Smooth muscle cell (in vitro differentiated cells): ENCODE measurements around the gene INO80C. TPM values are rescaled to one million over a fixed set of nuclear protein-coding genes. Genes with fewer than 3 reads are reported as not detected.

Source experiments
- DNase-seq: peaks from one replicate; lab custom pipeline; 2025; ENCODE audit not compliant: unreplicated experiment; lab: John Stamatoyannopoulos, UW
- H2AFZ ChIP-seq: fragments of 200-600 bp; sonication (generic); 2 replicates; pipeline ENCODE4 v1.6.0; 2016; ENCODE audit warnings: antibody characterized with exemption, low read depth, mild to moderate bottlenecking
- H3F3A ChIP-seq: fragments of 200-600 bp; sonication (generic); 2 replicates; pipeline ENCODE4 v1.6.0; 2017; ENCODE audit warnings: antibody characterized with exemption, low read depth
- H3K27ac ChIP-seq: fragments of 200-600 bp; sonication (generic); 2 replicates; pipeline ENCODE4 v1.5.1; 2016; ENCODE audit warnings: low read depth, mild to moderate bottlenecking
- H3K27me3 ChIP-seq: fragments of 200-600 bp; sonication (generic); 2 replicates; pipeline ENCODE4 v1.6.1; 2016; ENCODE audit warnings: low read depth, mild to moderate bottlenecking
- H3K36me3 ChIP-seq: fragments of 200-600 bp; sonication (generic); 2 replicates; pipeline ENCODE4 v1.5.1; 2016; ENCODE audit warnings: low read depth
- H3K4me1 ChIP-seq: fragments of 200-600 bp; sonication (generic); 2 replicates; pipeline ENCODE4 v1.5.1; 2016; ENCODE audit warnings: low read depth
- H3K4me2 ChIP-seq: fragments of 200-600 bp; sonication (generic); 2 replicates; pipeline ENCODE4 v1.6.0; 2016; ENCODE audit warnings: mild to moderate bottlenecking
- H3K4me3 ChIP-seq: fragments of 200-600 bp; sonication (generic); 2 replicates; pipeline ENCODE4 v1.5.1; 2016; ENCODE audit warnings: mild to moderate bottlenecking
- H3K79me2 ChIP-seq: fragments of 200-600 bp; sonication (generic); 2 replicates; pipeline ENCODE4 v1.6.0; 2016; ENCODE audit warnings: low read depth, mild to moderate bottlenecking
- H3K9ac ChIP-seq: fragments of 200-600 bp; sonication (generic); 2 replicates; pipeline ENCODE4 v1.6.0; 2016; ENCODE audit warnings: low read depth
- H3K9me3 ChIP-seq: fragments of 200-600 bp; sonication (generic); replicated peaks from 2 replicates; pipeline ENCODE4 v1.5.1; 2016; ENCODE audit warnings: low read depth
- H4K20me1 ChIP-seq: fragments of 200-600 bp; sonication (generic); 2 replicates; pipeline ENCODE4 v1.6.0; 2016; ENCODE audit warnings: low read depth
- WGBS: methylation state at CpG from one replicate; pipeline ENCODE4 v1.1.7; 2016; ENCODE audit warnings: low lambda C conversion rate; 5-methylcytosine and 5-hydroxymethylcytosine counted together
- polyA plus RNA-seq: library from polyadenylated mRNA; unstranded; fragments of >200 nt; fragmentation: Nextera tagmentation; extraction: Ambion mirVana; gene quantifications from 2 replicates; pipeline ENCODE4 v1.2.1, GENCODE V29; 2016
- total RNA-seq: library from RNA; depleted of rRNA; stranded (reverse); fragments of >200 nt; gene quantifications from 2 replicates; pipeline ENCODE4 v1.2.3, GENCODE V29; 2014
- TF ChIP-seq, protein P1 (sequence below): fragments of 200-600 bp; sonication (generic); IDR thresholded peaks from 2 replicates; pipeline ENCODE4 v1.5.1; 2017; ENCODE audit warnings: borderline replicate concordance, mild to moderate bottlenecking, antibody characterized with exemption; ENCODE audit not compliant: insufficient read depth, poor library complexity, severe bottlenecking

Gene INO80C
- total and polyA plus RNA-seq, 2 experiments from 2014 or later, result 6.8 to 13.9 TPM

DNA sequence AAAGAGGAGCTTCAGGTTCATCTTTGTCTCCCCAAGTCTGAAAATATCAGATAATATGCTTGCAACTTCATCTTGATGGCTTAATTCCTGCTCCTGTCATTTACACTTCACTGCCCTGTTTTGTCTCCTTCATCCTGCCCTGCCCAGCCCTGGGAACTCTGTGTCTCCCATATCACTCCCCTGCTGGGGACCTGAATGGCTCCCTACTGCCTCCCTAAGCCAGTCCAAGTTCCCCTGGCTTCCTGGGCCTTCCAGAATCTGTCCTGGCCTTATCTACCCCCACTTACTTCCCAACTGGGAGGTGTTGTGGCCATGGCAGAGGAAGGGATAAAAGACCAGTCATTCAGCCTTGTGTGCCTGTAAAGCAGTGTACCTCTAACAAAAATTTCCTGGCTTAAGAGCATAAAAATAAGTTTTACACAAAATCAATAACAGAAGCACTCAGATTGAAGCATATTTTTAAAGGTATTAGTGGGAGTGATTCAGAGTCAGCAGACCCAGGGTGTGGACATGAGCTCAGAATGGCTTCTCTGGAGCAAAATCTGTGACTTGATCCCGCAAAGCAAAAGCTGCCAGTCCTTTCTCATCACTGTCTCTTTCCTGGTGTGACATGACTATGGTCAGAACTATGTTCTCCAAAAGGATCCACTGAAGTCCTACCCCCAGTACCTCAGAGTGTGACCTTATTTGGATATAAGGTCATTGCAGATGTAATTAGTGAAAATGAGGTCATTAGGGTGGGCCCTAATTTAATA is 59.1 kb downstream of the INO80C start:
- no peaks in the 10 kb centered on the region for H3F3A ChIP-seq
- 87% methylated on average over 1 of the region's 1 CpG for WGBS
- H3K9me3 ChIP-seq, result no peaks in the 10 kb centered on the region
- DNase-seq, result no peak
- H3K36me3 ChIP-seq, result no peaks in the 10 kb centered on the region
- no peaks in the 10 kb centered on the region for H4K20me1 ChIP-seq
- H3K9ac ChIP-seq, result no peak overlapping the region
- no peaks in the 10 kb centered on the region for H3K4me1 ChIP-seq
- no peak overlapping the region for H3K4me3 ChIP-seq
- no peak overlapping the region for H2AFZ ChIP-seq
- no peak overlapping the region for H3K4me2 ChIP-seq
- H3K27ac ChIP-seq, result peak overlapping the region; percentile 48
- no peaks in the 10 kb centered on the region for H3K27me3 ChIP-seq
- no peaks in the 10 kb centered on the region for H3K79me2 ChIP-seq
- TF ChIP-seq, protein P1, sequence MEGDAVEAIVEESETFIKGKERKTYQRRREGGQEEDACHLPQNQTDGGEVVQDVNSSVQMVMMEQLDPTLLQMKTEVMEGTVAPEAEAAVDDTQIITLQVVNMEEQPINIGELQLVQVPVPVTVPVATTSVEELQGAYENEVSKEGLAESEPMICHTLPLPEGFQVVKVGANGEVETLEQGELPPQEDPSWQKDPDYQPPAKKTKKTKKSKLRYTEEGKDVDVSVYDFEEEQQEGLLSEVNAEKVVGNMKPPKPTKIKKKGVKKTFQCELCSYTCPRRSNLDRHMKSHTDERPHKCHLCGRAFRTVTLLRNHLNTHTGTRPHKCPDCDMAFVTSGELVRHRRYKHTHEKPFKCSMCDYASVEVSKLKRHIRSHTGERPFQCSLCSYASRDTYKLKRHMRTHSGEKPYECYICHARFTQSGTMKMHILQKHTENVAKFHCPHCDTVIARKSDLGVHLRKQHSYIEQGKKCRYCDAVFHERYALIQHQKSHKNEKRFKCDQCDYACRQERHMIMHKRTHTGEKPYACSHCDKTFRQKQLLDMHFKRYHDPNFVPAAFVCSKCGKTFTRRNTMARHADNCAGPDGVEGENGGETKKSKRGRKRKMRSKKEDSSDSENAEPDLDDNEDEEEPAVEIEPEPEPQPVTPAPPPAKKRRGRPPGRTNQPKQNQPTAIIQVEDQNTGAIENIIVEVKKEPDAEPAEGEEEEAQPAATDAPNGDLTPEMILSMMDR, result no peak

DNA sequence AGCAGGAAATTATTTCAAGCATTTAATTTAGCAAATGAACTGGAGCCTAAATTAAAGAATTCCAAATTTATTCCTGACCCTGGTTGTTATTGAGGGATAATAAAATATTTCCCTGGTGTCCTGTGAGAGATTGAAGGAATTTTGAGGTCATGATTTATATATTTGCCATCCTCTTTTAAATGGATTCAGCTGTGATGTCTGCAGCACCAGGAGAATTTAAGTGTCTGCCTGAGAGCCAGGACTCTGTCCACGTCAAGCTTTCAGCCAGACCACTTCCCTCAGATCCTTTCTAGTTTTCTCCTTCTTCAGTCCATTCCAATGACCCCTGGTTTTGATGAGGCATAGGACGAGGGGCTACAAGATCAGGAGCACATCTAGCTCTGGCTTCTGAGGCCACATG is 59.9 kb downstream of the INO80C start:
- TF ChIP-seq, protein P1, result no peak
- 71% methylated on average over 2 of the region's 2 CpGs for WGBS

DNA sequence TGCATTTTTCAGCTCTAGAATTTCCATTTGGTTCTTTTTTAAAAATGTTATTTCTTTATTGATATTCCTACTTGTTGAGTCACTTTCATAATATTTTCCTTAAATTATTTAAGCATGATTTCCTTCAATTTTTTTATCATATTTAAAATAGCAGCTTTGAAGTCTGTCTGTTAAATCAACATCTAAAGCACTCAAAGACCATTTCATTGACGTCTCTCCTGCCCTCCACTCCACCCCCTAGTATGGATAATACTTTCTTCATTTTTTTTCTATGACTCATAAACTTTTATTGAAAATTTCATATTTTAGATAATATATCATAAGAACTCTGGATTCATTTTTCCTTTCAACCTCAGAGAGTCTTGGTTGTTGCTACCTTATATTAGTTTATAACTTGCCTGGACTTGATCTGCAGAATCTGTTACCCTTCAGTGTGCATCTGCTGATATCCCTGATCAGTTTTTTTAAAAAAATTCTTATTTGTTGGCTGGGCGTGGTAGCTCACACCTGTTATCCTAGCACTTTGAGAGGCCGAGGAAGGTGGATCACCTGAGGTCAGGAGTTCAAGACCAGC is 61.6 kb downstream of the INO80C start:
- Histone ChIP-seq H3K9ac (no peak overlapping the region), H3K27ac (no peak overlapping the region), H3K4me3 (no peak overlapping the region), H2AFZ (no peak overlapping the region), H3K4me1 (no peaks in the 10 kb centered on the region), H4K20me1 (no peaks in the 10 kb centered on the region), H3K9me3 (no peaks in the 10 kb centered on the region), H3K4me2 (no peak overlapping the region), H3F3A (peaks cover 13% of the 10 kb centered on the region), H3K79me2 (no peaks in the 10 kb centered on the region), H3K36me3 (no peaks in the 10 kb centered on the region), H3K27me3 (no peaks in the 10 kb centered on the region)
- TF ChIP-seq, protein P1, result no peak
- 76% methylated on average over 3 of the region's 3 CpGs for WGBS
- no peak for DNase-seq

More for the DNA sequence above, 59.9 kb downstream of the INO80C start:
- no peak overlapping the region for H3K4me3 ChIP-seq
- H3K4me1 ChIP-seq, result no peaks in the 10 kb centered on the region
- H3K36me3 ChIP-seq, result no peaks in the 10 kb centered on the region
- DNase-seq, result no peak
- no peak overlapping the region for H3K27ac ChIP-seq
- H3F3A ChIP-seq, result peaks cover 2% of the 10 kb centered on the region
- no peaks in the 10 kb centered on the region for H4K20me1 ChIP-seq
- H2AFZ ChIP-seq, result no peak overlapping the region
- no peak overlapping the region for H3K4me2 ChIP-seq
- H3K79me2 ChIP-seq, result no peaks in the 10 kb centered on the region
- H3K9ac ChIP-seq, result no peak overlapping the region
- no peaks in the 10 kb centered on the region for H3K9me3 ChIP-seq
- no peaks in the 10 kb centered on the region for H3K27me3 ChIP-seq
